ENCODE measurements around the gene CASP10. TPM values are rescaled to one million over a fixed set of nuclear protein-coding genes. Genes with fewer than 3 reads are reported as not detected.

CASP10 gene
- total RNA-seq, 1 donor from 2014 or later = 2.5 TPM

GRCh38 chr2:201257956-201258665, 75.2 kb downstream of the CASP10 start:
- Histone ChIP-seq H3K36me3 (ENCODE audit: control insufficient read depth, insufficient read depth, low read length) (no peaks in the 10 kb centered on the region), H3K4me3 (ENCODE audit: low read depth, low read length) (peak overlapping the region; percentile 61), H3K27me3 (ENCODE audit: control insufficient read depth, insufficient read depth, low read length) (no peaks in the 10 kb centered on the region)
- TF ChIP-seq CTCF (IDR thresholded peaks at IDR 0.05; ENCODE audit: insufficient read depth, low read length, poor library complexity, severe bottlenecking) = no peak
- peak; percentile 85 for DNase-seq (ENCODE audit: low read depth)

GRCh38 chr2:201258666-201259615, 76.0 kb downstream of the CASP10 start:
- no peaks in the 10 kb centered on the region for H3K27me3 ChIP-seq (ENCODE audit: control insufficient read depth, insufficient read depth, low read length)
- DNase-seq (ENCODE audit: low read depth) = no peak
- no peak for TF ChIP-seq CTCF (IDR thresholded peaks at IDR 0.05; ENCODE audit: insufficient read depth, low read length, poor library complexity, severe bottlenecking)

GRCh38 chr2:201260302-201260800, 77.4 kb downstream of the CASP10 start, which contains the start of gene CASP8:
CASP8 (plus strand) TSS chr2:201260536; CDS start chr2:201266487, 5,951 bp downstream.
- TF ChIP-seq CTCF (IDR thresholded peaks at IDR 0.05; ENCODE audit: insufficient read depth, low read length, poor library complexity, severe bottlenecking) = no peak
- Histone ChIP-seq H3K27me3 (ENCODE audit: control insufficient read depth, insufficient read depth, low read length) (no peaks in the 10 kb centered on the region), H3K36me3 (ENCODE audit: control insufficient read depth, insufficient read depth, low read length) (no peaks in the 10 kb centered on the region), H3K4me3 (ENCODE audit: low read depth, low read length) (no peak within 1 kb of the TSS)
- no peak for DNase-seq (ENCODE audit: low read depth)

More at GRCh38 chr2:201258666-201259615, 76.0 kb downstream of the CASP10 start:
- Histone ChIP-seq H3K36me3 (ENCODE audit: control insufficient read depth, insufficient read depth, low read length) (no peaks in the 10 kb centered on the region), H3K4me3 (ENCODE audit: low read depth, low read length) (peak overlapping the region; percentile 61)

GRCh38 chr2:201261471-201261870, 78.5 kb downstream of the CASP10 start:
- Histone ChIP-seq H3K4me3 (ENCODE audit: low read depth, low read length) (no peak overlapping the region), H3K36me3 (ENCODE audit: control insufficient read depth, insufficient read depth, low read length) (no peaks in the 10 kb centered on the region), H3K27me3 (ENCODE audit: control insufficient read depth, insufficient read depth, low read length) (no peaks in the 10 kb centered on the region)
- no peak for TF ChIP-seq CTCF (IDR thresholded peaks at IDR 0.05; ENCODE audit: insufficient read depth, low read length, poor library complexity, severe bottlenecking)
- DNase-seq (ENCODE audit: low read depth) = no peak

GRCh38 chr2:201261906-201262305, 79.0 kb downstream of the CASP10 start:
- no peak for TF ChIP-seq CTCF (IDR thresholded peaks at IDR 0.05; ENCODE audit: insufficient read depth, low read length, poor library complexity, severe bottlenecking)
- no peak for DNase-seq (ENCODE audit: low read depth)
- no peaks in the 10 kb centered on the region for H3K36me3 ChIP-seq (ENCODE audit: control insufficient read depth, insufficient read depth, low read length)
- H3K4me3 ChIP-seq (ENCODE audit: low read depth, low read length) = no peak overlapping the region
- no peaks in the 10 kb centered on the region for H3K27me3 ChIP-seq (ENCODE audit: control insufficient read depth, insufficient read depth, low read length)

All from kidney epithelial cell (primary cell).